Colonic mucosa (tissue), 4 donors: ENCODE measurements around the gene RCL1. TPM values are rescaled to one million over a fixed set of nuclear protein-coding genes. Genes with fewer than 3 reads are reported as not detected.

Experiments used
- DNase-seq: peaks from one replicate; pipeline ENCODE4 v3.0.0-alpha.2; 2020
- H3K27ac ChIP-seq: fragments of 200-600 bp; one replicate; pipeline ENCODE4 v1.8.0; 2021
- H3K27me3 ChIP-seq: fragments of 200-600 bp; one replicate; pipeline ENCODE4 v1.8.0; 2021
- H3K36me3 ChIP-seq: fragments of 200-600 bp; one replicate; pipeline ENCODE4 v1.8.0; 2021
- H3K4me1 ChIP-seq: fragments of 200-600 bp; one replicate; pipeline ENCODE4 v1.8.0; 2021; ENCODE audit warnings: mild to moderate bottlenecking
- H3K4me3 ChIP-seq: fragments of 200-600 bp; one replicate; pipeline ENCODE4 v1.8.0; 2021
- H3K9ac ChIP-seq, 2 donors: one replicate each; pipeline ENCODE4 v1.7.0; 2013; ENCODE audit warnings: control low read depth in 2 of 2, low read depth in 2 of 2, low read length in 2 of 2
- H3K9me3 ChIP-seq: fragments of 200-600 bp; one replicate; pipeline ENCODE4 v1.8.0; 2021
- CTCF ChIP-seq: fragments of 200-600 bp; IDR thresholded peaks from one replicate; pipeline ENCODE4 v1.8.0; 2022; ENCODE audit warnings: antibody characterized with exemption, mild to moderate bottlenecking
- intact Hi-C: fragments of 100-400 bp; cut with DNase I; formaldehyde crosslinking; loops from one replicate; pipeline ENCODE4 v1.14.1; 2022
- total RNA-seq, 2 donors: library from RNA; stranded (reverse); fragmentation: NEBNext Ultra II Directional in 1 of 2; extraction: Animal tissue kit (Norgen Biotek cat#: 25700) in 1 of 2; gene quantifications; one replicate each; pipeline ENCODE4 v1.2.1, GENCODE V29; 2021
- donor health status: healthy.
- donor health status: DM: no; HTN: no; CAD: no.
- donor health status: DM: no; HTN: no; CAD: no.

Gene RCL1
- total RNA-seq, 2 donors from 2014 or later = 7.0 to 12.5 TPM

- Histone ChIP-seq H3K27me3 (no peaks in the 10 kb centered on the region), H3K9ac (no peak overlapping the region)
- DNase-seq = no peak
Observed at GRCh38 chr9:4886698-4887097, 94.0 kb downstream of the RCL1 start.

GRCh38 chr9:4887556-4887955 lies 94.8 kb downstream of the RCL1 start:
- no peaks in the 10 kb centered on the region for H3K9me3 ChIP-seq
- no peak overlapping the region for H3K4me3 ChIP-seq
- DNase-seq = no peak
- H3K27ac ChIP-seq = no peak overlapping the region
- no peak for TF ChIP-seq CTCF
- no peaks in the 10 kb centered on the region for H3K36me3 ChIP-seq
- no peaks in the 10 kb centered on the region for H3K27me3 ChIP-seq
- H3K4me1 ChIP-seq = no peaks in the 10 kb centered on the region
- intact Hi-C loops = no loop called here
- no peak overlapping the region for H3K9ac ChIP-seq

More at GRCh38 chr9:4886698-4887097, 94.0 kb downstream of the RCL1 start:
- H3K27ac ChIP-seq = no peak overlapping the region
- H3K9me3 ChIP-seq = no peaks in the 10 kb centered on the region
- H3K4me3 ChIP-seq = no peak overlapping the region
- intact Hi-C loops = no loop called here
- TF ChIP-seq CTCF = no peak
- H3K36me3 ChIP-seq = no peaks in the 10 kb centered on the region
- H3K4me1 ChIP-seq = no peaks in the 10 kb centered on the region

GRCh38 chr9:4890242-4890641 lies 97.5 kb downstream of the RCL1 start:
- Histone ChIP-seq H3K4me1 (no peaks in the 10 kb centered on the region), H3K9me3 (no peaks in the 10 kb centered on the region), H3K9ac (no peak overlapping the region), H3K27me3 (no peaks in the 10 kb centered on the region), H3K36me3 (no peaks in the 10 kb centered on the region), H3K27ac (no peak overlapping the region), H3K4me3 (no peak overlapping the region)
- TF ChIP-seq CTCF = no peak
- DNase-seq = no peak
- intact Hi-C loops = no loop called here

GRCh38 chr9:4890929-4891328 lies 98.2 kb downstream of the RCL1 start:
- H3K27ac ChIP-seq = no peak overlapping the region
- no peak for DNase-seq
- H3K9me3 ChIP-seq = no peaks in the 10 kb centered on the region
- H3K36me3 ChIP-seq = no peaks in the 10 kb centered on the region
- no peaks in the 10 kb centered on the region for H3K27me3 ChIP-seq
- no peak for TF ChIP-seq CTCF
- no peak overlapping the region for H3K4me3 ChIP-seq
- H3K9ac ChIP-seq = no peak overlapping the region
- intact Hi-C loops = no loop called here
- no peaks in the 10 kb centered on the region for H3K4me1 ChIP-seq

GRCh38 chr9:4891674-4892073 lies 98.9 kb downstream of the RCL1 start:
- Histone ChIP-seq H3K4me3 (no peak overlapping the region), H3K9ac (no peak overlapping the region), H3K9me3 (no peaks in the 10 kb centered on the region), H3K27me3 (no peaks in the 10 kb centered on the region), H3K36me3 (no peaks in the 10 kb centered on the region), H3K4me1 (no peaks in the 10 kb centered on the region), H3K27ac (no peak overlapping the region)
- intact Hi-C loops = no loop called here
- TF ChIP-seq CTCF = no peak
- no peak for DNase-seq
